Bronchial epithelial cell (primary cell): ENCODE measurements around the gene DPP10. TPM values are rescaled to one million over a fixed set of nuclear protein-coding genes. Genes with fewer than 3 reads are reported as not detected.

Experiments used
- DNase-seq: peaks from one replicate; pipeline ENCODE4 v3.0.0-alpha.2; 2010; ENCODE audit warnings: low read depth
- FAIRE-seq: peaks from 2 replicates; lab custom pipeline; 2011; peaks lifted over from hg19 to GRCh38; lab: Jason Lieb, UNC
- H3K27me3 ChIP-seq: 2 replicates; pipeline ENCODE4 v1.5.1; 2011; ENCODE audit warnings: low read length; ENCODE audit not compliant: control insufficient read depth, insufficient read depth
- H3K36me3 ChIP-seq: 2 replicates; pipeline ENCODE4 v1.5.1; 2011; ENCODE audit warnings: low read length; ENCODE audit not compliant: control insufficient read depth, insufficient read depth
- H3K4me3 ChIP-seq: 2 replicates; pipeline ENCODE4 v1.5.1; 2011; ENCODE audit warnings: mild to moderate bottlenecking, low read depth, low read length, control low read depth
- CTCF ChIP-seq: IDR thresholded peaks from 2 replicates; pipeline ENCODE4 v1.5.1; 2011; ENCODE audit warnings: mild to moderate bottlenecking, moderate library complexity, low read length, control low read depth, inconsistent platforms; ENCODE audit not compliant: insufficient read depth, severe bottlenecking
- total RNA-seq: library from RNA; depleted of rRNA; stranded (reverse); fragments of >200 nt; gene quantifications from 2 replicates; pipeline ENCODE4 v1.2.1, GENCODE V29; 2014

DPP10 gene
- total RNA-seq, 1 donor from 2014 or later, result 0.26 TPM

- no peaks in the 10 kb centered on the region for H3K27me3 ChIP-seq
- no peaks in the 10 kb centered on the region for H3K36me3 ChIP-seq
- TF ChIP-seq CTCF, result no peak
- H3K4me3 ChIP-seq, result no peak overlapping the region
- DNase-seq, result no peak
- FAIRE-seq, result no peak
Observed at GRCh38 chr2:114700440-114700839, 258.0 kb downstream of the DPP10 start.

- TF ChIP-seq CTCF, result no peak
- H3K36me3 ChIP-seq, result no peaks in the 10 kb centered on the region
- DNase-seq (no peak), FAIRE-seq (no peak)
- H3K27me3 ChIP-seq, result no peaks in the 10 kb centered on the region
- no peak overlapping the region for H3K4me3 ChIP-seq
Observed at GRCh38 chr2:114709936-114710850, 267.8 kb downstream of the DPP10 start.

- Histone ChIP-seq H3K36me3 (no peaks in the 10 kb centered on the region), H3K4me3 (no peak overlapping the region), H3K27me3 (no peaks in the 10 kb centered on the region)
- FAIRE-seq, result no peak
- DNase-seq, result no peak
- no peak for TF ChIP-seq CTCF
Observed at GRCh38 chr2:114714313-114714712, 271.9 kb downstream of the DPP10 start.

- no peak for TF ChIP-seq CTCF
- no peak for FAIRE-seq
Observed at GRCh38 chr2:114717049-114717448, 274.6 kb downstream of the DPP10 start.

GRCh38 chr2:114724454-114724853, 282.0 kb downstream of the DPP10 start:
- no peak for DNase-seq
- Histone ChIP-seq H3K4me3 (no peak overlapping the region), H3K27me3 (no peaks in the 10 kb centered on the region), H3K36me3 (no peaks in the 10 kb centered on the region)
- no peak for TF ChIP-seq CTCF
- FAIRE-seq, result no peak

More at GRCh38 chr2:114717049-114717448, 274.6 kb downstream of the DPP10 start:
- Histone ChIP-seq H3K36me3 (no peaks in the 10 kb centered on the region), H3K4me3 (no peak overlapping the region), H3K27me3 (no peaks in the 10 kb centered on the region)
- no peak for DNase-seq
